HG03159 (cell line): ENCODE measurements around the gene SMG9.
A peak's percentile ranks its signal among the peaks of the same experiment; 100 is the strongest.
"Not testable (repeated sequence)": the region's sequence is repeated elsewhere in the genome, so short reads cannot be mapped to it uniquely, and the experiment has no call there.

ENCODE experiments used
- ATAC-seq: cut with Tn5 transposase; IDR thresholded peaks from one replicate; pipeline ENCODE4 v1.9.1; 2021; ENCODE audit warnings: mild to moderate bottlenecking, moderate library complexity; ENCODE audit not compliant: unreplicated experiment

The SMG9 gene

DNA sequence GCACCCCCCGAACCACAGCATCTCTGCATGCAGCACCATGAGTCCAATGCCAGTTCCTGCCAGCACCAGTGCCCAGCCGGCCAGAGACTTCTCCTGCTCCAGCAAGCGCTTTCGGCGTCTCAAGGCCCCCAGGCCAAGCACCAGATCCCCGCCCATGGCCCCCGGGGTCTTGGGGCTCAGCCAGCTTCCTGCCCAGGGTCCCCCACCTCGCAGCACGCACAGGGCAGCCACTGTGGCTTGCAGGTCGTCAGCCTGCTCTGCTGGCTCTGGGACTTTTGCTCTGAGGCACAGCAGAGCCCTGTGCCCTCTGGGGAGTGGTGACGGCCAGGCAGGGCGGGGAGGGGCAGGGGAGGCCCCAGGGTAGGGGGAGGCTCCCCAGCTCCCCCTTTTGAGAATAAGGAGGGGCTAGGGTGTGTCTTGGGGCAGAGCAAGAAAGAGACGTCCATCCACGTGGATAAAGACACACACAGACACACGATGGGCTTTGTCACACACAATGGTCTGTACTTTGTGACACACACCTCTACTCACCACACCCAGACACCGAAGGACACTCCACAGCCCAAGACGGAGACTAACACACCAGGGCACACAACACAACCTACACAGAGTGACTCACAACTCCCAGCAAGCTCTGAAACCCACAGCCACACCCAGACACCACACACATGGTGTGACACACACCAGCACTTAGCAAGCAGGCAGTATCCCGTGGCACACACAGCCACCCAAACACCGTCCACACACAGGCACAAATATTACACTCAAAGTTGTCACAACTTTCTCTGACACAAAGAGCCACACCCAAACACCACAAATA, 26.2 kb upstream of the SMG9 start, which contains the start of gene KCNN4:
TSS of gene KCNN4 (minus strand) at position 268 of the 820 bp plus-strand sequence. CDS start at position 156, 112 bp downstream.
- peak; percentile 43 for ATAC-seq

GRCh38 chr19:43779820-43780219, 25.1 kb upstream of the SMG9 start:
- ATAC-seq: no peak

GRCh38 chr19:43779147-43779819, 24.5 kb upstream of the SMG9 start:
- ATAC-seq: no peak

DNA sequence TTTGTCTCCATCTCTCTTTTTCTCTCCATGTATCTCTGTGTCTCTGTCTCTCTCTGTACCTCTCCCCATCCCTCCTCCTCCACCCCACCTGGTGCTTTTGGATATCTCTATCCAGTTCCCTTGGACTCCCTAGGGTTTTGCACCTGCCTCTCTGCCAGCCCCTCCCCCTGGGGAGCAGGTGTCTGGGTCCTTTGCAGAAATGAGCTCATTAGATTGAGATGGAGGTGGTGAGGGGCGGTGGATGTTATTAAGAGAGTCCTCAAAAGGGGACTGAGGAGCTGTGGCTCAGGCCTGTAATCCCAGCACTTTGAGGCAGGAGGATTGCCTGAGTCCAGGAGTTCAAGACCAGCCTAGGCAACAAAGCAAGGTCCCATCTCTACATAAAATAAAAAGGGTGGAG, 23.9 kb upstream of the SMG9 start:
- no peak for ATAC-seq

DNA sequence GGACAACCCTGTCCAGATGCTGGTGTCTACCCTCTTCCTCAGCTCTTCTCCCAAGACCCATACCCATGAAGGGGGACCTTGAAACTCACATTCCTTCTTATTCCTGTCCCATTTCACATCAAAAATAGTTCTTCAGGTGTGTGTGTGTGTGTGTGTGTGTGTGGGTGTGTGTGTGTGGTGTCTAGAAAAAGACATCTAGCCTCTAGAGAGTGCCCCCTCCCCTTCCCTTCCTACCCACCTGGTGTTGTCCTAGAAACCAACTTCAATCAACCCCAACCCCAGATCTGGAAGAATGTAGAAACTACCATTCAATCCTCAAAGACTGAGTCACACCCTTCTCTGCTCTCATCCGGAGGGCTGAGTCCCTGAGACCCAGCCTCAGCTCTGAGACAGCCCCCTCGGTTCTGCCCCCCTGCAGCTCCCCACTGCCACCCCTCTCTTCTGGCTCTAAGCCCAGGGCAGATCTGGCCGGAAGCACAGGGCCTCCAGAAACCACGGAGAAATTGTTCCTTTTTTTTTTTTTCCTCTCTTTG, 22.5 kb upstream of the SMG9 start:
- no peak for ATAC-seq

DNA sequence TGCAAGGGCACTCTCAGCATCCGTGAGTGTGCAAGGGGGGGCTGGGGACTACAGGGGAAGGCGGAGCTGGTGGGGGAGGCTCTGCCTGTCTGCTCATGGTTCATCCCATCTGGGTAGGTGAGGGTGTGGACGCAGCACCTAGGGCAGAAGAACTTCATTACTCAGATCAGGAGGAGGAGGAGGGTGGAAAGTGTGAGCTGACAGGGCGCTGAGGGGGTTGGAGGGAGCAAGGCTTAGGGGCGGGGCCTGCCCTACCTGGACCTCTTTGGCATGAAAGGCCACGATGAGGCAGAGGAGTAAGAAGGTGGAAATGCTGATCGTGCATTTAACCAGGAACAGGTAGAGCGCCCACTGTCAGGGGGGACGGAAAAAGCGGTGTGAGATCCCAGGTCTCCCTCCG, 21.5 kb upstream of the SMG9 start:
- ATAC-seq: no peak

GRCh38 chr19:43775299-43775890, 20.6 kb upstream of the SMG9 start:
- ATAC-seq: no peak

DNA sequence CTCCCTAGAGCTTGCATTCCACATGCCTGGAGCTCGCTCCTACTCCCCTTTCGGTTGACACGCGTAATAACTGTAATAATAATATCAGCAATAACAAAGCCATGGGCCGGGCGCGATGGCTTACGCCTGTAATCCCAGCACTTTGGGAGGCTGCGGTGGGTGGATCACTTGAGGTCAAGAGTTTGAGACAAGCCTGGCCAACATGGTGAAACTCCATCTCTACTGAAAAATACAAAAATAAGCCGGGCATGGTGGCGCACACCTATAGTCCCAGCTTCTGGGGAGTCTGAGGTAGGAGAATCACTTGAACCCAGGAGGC, 20.1 kb upstream of the SMG9 start:
- ATAC-seq: not testable (repeated sequence)

DNA sequence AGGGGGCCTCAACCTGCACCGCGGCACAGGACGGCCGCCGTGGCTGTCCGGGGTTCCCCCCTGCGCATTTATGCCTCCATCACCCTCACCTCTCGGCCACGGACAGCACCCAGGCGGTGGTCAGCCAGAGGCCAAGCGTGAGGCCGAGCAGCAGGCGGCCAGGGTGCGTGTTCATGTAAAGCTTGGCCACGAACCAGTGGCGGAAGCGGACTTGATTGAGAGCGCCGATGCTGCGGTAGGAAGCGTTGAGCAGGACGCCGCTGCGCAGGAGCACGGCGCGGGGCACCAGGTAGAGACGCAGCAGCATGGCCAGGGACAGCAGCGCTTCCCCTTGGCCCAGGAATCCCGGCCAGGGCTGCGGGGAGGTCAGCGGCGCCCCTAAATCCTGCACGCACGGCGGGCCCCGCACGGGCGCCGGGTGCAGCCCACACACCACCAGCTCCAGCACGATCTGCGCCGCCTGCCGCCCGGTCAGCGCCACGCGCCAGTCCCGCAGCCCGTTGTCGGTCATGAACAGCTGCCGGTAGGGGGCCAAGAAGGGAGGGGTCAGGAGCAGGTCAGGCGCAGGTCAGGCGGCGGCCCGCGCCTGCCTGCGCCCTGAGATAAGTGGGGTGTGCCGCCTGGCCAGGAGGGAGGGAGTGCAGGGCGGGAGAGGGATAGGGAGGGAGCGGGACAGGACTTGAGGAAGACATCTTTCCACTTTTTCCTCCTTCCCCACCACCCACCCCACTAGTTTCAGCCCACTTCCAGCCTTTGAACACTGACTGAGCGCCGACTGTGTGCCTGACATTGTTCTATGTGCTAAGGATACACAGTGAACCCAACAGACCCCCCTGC, 19.6 kb upstream of the SMG9 start:
- no peak for ATAC-seq

DNA sequence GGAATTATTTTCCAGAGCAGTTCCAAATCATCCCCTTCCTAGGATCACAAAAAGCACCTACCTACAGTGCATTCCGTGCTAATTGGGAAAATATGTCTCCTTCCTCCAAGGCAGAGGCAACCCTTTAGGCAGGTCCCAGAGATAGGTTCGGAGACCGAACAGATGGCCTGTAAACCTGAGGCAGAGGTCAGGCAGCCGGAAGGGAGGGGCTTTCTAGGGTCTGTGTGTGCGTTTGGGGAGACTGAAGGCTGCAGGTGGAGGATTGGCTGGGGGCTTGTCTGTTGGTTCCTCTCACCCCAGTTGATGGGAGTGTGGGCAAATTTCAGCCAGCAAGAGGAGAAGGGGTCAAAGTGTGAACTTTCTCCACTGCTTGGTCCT, 19.0 kb upstream of the SMG9 start:
- no peak for ATAC-seq

DNA sequence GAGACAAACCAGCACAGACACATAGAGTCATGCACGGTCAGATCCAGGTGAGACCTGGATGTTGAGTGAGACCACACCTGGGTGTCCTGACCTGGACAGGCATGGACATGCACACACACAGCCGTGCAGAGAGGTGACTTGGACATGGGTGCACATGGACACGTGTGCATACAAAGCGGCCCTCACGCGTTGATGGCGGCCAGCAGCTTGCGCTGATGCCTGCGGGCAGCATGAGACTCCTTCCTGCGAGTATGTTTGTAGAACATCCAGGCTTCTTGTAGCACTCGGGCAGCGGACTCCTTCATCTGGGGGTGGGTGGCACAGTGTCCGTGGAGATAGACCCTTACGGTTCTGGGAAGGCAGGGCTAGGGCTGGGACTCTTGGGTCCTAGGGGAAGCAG, 14.5 kb upstream of the SMG9 start:
- ATAC-seq: no peak

- no peak for ATAC-seq
Observed at GRCh38 chr19:43768273-43769050, 13.7 kb upstream of the SMG9 start.

- ATAC-seq: no peak
Observed at GRCh38 chr19:43767818-43768217, 13.1 kb upstream of the SMG9 start.

GRCh38 chr19:43767316-43767715, 12.6 kb upstream of the SMG9 start:
- ATAC-seq: no peak

DNA sequence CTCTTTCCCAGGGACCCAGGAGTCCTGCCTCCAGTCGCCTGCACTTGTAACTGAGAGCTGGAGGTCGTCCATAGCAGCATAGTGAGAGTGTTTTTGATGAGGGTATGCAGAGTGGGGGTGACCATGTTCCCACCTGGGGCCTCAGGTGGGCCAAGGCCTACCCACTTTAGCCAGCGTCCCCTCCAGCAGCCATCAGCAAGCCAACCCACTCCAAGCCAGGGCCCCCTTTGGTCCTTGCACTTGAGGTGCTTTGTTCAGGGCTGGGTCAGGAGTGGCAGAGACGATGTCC, 11.9 kb upstream of the SMG9 start:
- ATAC-seq: no peak

- ATAC-seq: peak; percentile 80
Observed at GRCh38 chr19:43765109-43765876, 10.5 kb upstream of the SMG9 start.

- ATAC-seq: not testable (repeated sequence)
Observed at GRCh38 chr19:43764684-43765083, 9.9 kb upstream of the SMG9 start.

GRCh38 chr19:43763473-43763939, 8.7 kb upstream of the SMG9 start:
- ATAC-seq: no peak

DNA sequence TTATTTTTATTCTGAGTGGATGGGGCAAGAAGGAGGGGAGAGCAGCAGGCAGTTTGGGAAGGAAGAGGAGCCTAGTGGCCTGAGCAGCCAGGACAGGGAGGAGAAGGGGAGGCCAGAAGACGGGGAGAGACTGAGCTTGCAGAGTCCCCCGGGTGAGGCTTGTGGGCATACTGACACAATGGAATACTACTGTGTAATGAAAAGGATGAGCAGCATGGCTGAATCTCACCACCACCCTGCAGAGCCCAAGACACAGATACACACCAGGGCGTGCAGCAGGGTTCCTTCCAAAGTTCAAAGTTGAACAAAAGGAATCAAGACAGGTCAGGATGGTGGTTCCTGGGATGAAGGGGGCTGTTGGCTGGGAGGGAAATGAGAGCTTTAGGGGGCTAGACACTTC, 8.1 kb upstream of the SMG9 start:
- no peak for ATAC-seq

GRCh38 chr19:43760941-43761340, 6.2 kb upstream of the SMG9 start:
- ATAC-seq: no peak
